Measurements from ENCODE around the gene KRTAP23-1.

DNA sequence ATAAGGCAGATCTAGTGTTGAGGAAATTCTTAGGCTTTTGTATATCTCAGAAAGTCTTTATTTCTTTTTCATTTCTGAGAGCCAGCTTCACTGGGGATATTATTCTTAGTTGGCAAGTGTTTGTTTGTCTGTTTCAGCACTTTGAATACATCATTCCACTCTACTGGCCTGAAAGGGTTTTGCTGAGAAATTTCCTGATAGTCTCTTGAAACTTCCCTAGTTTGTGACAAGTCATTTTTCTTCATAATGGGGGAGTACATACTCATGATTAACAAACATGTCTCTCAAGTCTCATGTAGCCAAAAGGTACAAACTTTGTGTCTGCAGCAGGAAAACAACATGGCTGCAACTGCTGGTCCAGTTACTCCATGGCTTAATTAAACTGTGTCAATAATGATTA lies 22.0 kb downstream of the KRTAP23-1 start:
- TF ChIP-seq, protein P1, sequence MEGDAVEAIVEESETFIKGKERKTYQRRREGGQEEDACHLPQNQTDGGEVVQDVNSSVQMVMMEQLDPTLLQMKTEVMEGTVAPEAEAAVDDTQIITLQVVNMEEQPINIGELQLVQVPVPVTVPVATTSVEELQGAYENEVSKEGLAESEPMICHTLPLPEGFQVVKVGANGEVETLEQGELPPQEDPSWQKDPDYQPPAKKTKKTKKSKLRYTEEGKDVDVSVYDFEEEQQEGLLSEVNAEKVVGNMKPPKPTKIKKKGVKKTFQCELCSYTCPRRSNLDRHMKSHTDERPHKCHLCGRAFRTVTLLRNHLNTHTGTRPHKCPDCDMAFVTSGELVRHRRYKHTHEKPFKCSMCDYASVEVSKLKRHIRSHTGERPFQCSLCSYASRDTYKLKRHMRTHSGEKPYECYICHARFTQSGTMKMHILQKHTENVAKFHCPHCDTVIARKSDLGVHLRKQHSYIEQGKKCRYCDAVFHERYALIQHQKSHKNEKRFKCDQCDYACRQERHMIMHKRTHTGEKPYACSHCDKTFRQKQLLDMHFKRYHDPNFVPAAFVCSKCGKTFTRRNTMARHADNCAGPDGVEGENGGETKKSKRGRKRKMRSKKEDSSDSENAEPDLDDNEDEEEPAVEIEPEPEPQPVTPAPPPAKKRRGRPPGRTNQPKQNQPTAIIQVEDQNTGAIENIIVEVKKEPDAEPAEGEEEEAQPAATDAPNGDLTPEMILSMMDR (IDR thresholded peaks at IDR 0.05 in 8 of 11, conservative IDR thresholded peaks at IDR 0.05 in 3 of 11): no peak
- TF ChIP-seq POLR2A (IDR thresholded peaks at IDR 0.05): no peak
- TF ChIP-seq POLR2AphosphoS5 (IDR thresholded peaks at IDR 0.05): no peak
